Upper lobe of left lung (tissue), 4 donors: ENCODE measurements around the gene SLC6A3.

Experiments
- EP300 ChIP-seq, 4 donors: sonication (generic); formaldehyde crosslinking; IDR thresholded peaks; one replicate each; pipeline ENCODE4 v1.5.1; 2017; ENCODE audit warnings: antibody characterized with exemption in 4 of 4, control low read depth in 2 of 4
- POLR2A ChIP-seq, 4 donors: fragments of 450-650 bp; IDR thresholded peaks; one replicate each; pipeline ENCODE4 v1.5.1; 2016 to 2017; ENCODE audit warnings: antibody characterized with exemption in 4 of 4, mild to moderate bottlenecking in 2 of 4
- TF ChIP-seq, protein P1 (sequence below), 6 experiments: fragments of 450-650 bp in 4 of 6; fragments of 200-600 bp in 2 of 6; sonication (generic) in 2 of 6; IDR thresholded peaks; one replicate each; pipeline ENCODE4 v1.5.1; 2016 to 2019; ENCODE audit warnings: antibody characterized with exemption in 6 of 6

GRCh38 chr5:1349246-1349645 is 96.0 kb downstream of the SLC6A3 start:
- no peak for TF ChIP-seq POLR2A (IDR thresholded peaks at IDR 0.05)
- TF ChIP-seq, protein P1, sequence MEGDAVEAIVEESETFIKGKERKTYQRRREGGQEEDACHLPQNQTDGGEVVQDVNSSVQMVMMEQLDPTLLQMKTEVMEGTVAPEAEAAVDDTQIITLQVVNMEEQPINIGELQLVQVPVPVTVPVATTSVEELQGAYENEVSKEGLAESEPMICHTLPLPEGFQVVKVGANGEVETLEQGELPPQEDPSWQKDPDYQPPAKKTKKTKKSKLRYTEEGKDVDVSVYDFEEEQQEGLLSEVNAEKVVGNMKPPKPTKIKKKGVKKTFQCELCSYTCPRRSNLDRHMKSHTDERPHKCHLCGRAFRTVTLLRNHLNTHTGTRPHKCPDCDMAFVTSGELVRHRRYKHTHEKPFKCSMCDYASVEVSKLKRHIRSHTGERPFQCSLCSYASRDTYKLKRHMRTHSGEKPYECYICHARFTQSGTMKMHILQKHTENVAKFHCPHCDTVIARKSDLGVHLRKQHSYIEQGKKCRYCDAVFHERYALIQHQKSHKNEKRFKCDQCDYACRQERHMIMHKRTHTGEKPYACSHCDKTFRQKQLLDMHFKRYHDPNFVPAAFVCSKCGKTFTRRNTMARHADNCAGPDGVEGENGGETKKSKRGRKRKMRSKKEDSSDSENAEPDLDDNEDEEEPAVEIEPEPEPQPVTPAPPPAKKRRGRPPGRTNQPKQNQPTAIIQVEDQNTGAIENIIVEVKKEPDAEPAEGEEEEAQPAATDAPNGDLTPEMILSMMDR (IDR thresholded peaks at IDR 0.05): no peak
- TF ChIP-seq EP300 (IDR thresholded peaks at IDR 0.05): no peak
